Activated naive CD4-positive, alpha-beta T cell (primary cell): ENCODE measurements around the gene FGB.

Experiments
- DNase-seq, 4 experiments: peaks; one replicate each; lab custom pipeline; 2025; lab: John Stamatoyannopoulos, UW

The FGB gene

GRCh38 chr4:154562697-154563254, at the start of gene FGB:
TSS of gene FGB (plus strand) at chr4:154563011. CDS start at chr4:154563019, 8 bp downstream.
- no peak for DNase-seq

GRCh38 chr4:154516318-154517029, 46.3 kb upstream of the FGB start:
- DNase-seq = no peak

- no peak for DNase-seq
Observed at GRCh38 chr4:154517591-154517990, 45.2 kb upstream of the FGB start.

- DNase-seq = no peak
Observed at GRCh38 chr4:154519214-154519613, 43.6 kb upstream of the FGB start.

- DNase-seq = no peak
Observed at GRCh38 chr4:154521607-154522006, 41.2 kb upstream of the FGB start.

- no peak for DNase-seq
Observed at GRCh38 chr4:154526151-154526550, 36.7 kb upstream of the FGB start.

- DNase-seq = no peak
Observed at GRCh38 chr4:154527308-154527707, 35.5 kb upstream of the FGB start.

- no peak for DNase-seq
Observed at GRCh38 chr4:154528869-154529268, 33.9 kb upstream of the FGB start.

- no peak for DNase-seq
Observed at GRCh38 chr4:154529728-154530519, 32.9 kb upstream of the FGB start.

GRCh38 chr4:154534296-154534695, 28.5 kb upstream of the FGB start:
- DNase-seq = no peak

GRCh38 chr4:154542271-154542879, 20.4 kb upstream of the FGB start:
- no peak for DNase-seq

GRCh38 chr4:154545689-154546088, 17.1 kb upstream of the FGB start:
- no peak for DNase-seq

- DNase-seq = peak; percentile 86 to 95 (median 92)
Observed at GRCh38 chr4:154549894-154550790, 12.7 kb upstream of the FGB start, which contains the start of gene PLRG1. TSS of gene PLRG1 (minus strand) at chr4:154550400. CDS start at chr4:154550308, 92 bp downstream.

- DNase-seq = peak; percentile 3 to 47 (median 22)
Observed at GRCh38 chr4:154551872-154552686, 10.7 kb upstream of the FGB start.

GRCh38 chr4:154559141-154559493, 3.7 kb upstream of the FGB start:
- DNase-seq = no peak

- no peak for DNase-seq
Observed at GRCh38 chr4:154559494-154560418, 3.1 kb upstream of the FGB start.

GRCh38 chr4:154560419-154560801, 2.4 kb upstream of the FGB start:
- no peak for DNase-seq

GRCh38 chr4:154560824-154561231, 2.0 kb upstream of the FGB start:
- DNase-seq = no peak

- DNase-seq = no peak
Observed at GRCh38 chr4:154564311-154564710, 1.5 kb downstream of the FGB start.

- no peak for DNase-seq
Observed at GRCh38 chr4:154565704-154566103, 2.9 kb downstream of the FGB start.
